Liver (tissue), 3 donors: ENCODE results near the gene KRTAP9-6.

Source experiments
- CTCF ChIP-seq: fragments of 150-350 bp; IDR thresholded peaks from 2 replicates; pipeline ENCODE4 v1.5.1; 2017; ENCODE audit warnings: improper control_type of control experiment, low read depth, low read length; ENCODE audit not compliant: missing input control
- GABPA ChIP-seq, 2 donors: IDR thresholded peaks in 1 of 2; conservative IDR thresholded peaks in 1 of 2; 2 replicates each; pipeline ENCODE4 v1.6.1; 2016; ENCODE audit warnings: antibody characterized with exemption in 2 of 2, mild to moderate bottlenecking in 1 of 2, moderate library complexity in 1 of 2
- JUND ChIP-seq, 2 donors: IDR thresholded peaks; 2 replicates each; pipeline ENCODE4 v1.6.1; 2016; ENCODE audit warnings: antibody characterized with exemption in 2 of 2
- NR2F2 ChIP-seq: IDR thresholded peaks from 2 replicates; pipeline ENCODE4 v1.6.1; 2016; ENCODE audit warnings: antibody characterized with exemption
- RAD21 ChIP-seq, 2 donors: IDR thresholded peaks; 2 replicates each; pipeline ENCODE4 v1.6.1; 2016; ENCODE audit warnings: antibody characterized with exemption in 2 of 2, mild to moderate bottlenecking in 2 of 2
- REST ChIP-seq: IDR thresholded peaks from 2 replicates; pipeline ENCODE4 v1.6.1; 2016; ENCODE audit warnings: antibody characterized with exemption, mild to moderate bottlenecking
- donor health status: healthy.
- donor health status: healthy.

- TF ChIP-seq NR2F2 (no peak), GABPA (IDR thresholded peaks at IDR 0.05 in 1 of 2, conservative IDR thresholded peaks at IDR 0.05 in 1 of 2) (no peak), CTCF (no peak), RAD21 (IDR thresholded peaks at IDR 0.05) (no peak), JUND (IDR thresholded peaks at IDR 0.05) (no peak), REST (no peak)
Measured at GRCh38 chr17:41298458-41299135, 33.4 kb downstream of the KRTAP9-6 start.
